HG02642 (cell line): Measurements from ENCODE around the gene FETUB.

Experiments
- ATAC-seq: cut with Tn5 transposase; IDR thresholded peaks from one replicate; pipeline ENCODE4 v1.9.1; 2021; ENCODE audit warnings: mild to moderate bottlenecking; ENCODE audit not compliant: unreplicated experiment, poor library complexity

Gene FETUB

GRCh38 chr3:186612721-186613636 is 27.2 kb upstream of the FETUB start, which contains the start of gene AHSG:
Gene AHSG (plus strand): TSS chr3:186613060. CDS start chr3:186613142, 82 bp downstream.
- no peak for ATAC-seq

GRCh38 chr3:186613637-186614265 is 26.4 kb upstream of the FETUB start:
- ATAC-seq = no peak

GRCh38 chr3:186614266-186614596 is 26.0 kb upstream of the FETUB start:
- no peak for ATAC-seq

- no peak for ATAC-seq
Observed at GRCh38 chr3:186614597-186615483, 25.4 kb upstream of the FETUB start.

GRCh38 chr3:186616299-186616617 is 23.9 kb upstream of the FETUB start:
- no peak for ATAC-seq

- peak; percentile 92 for ATAC-seq
Observed at GRCh38 chr3:186617036-186617946, 22.9 kb upstream of the FETUB start.

- no peak for ATAC-seq
Observed at GRCh38 chr3:186618318-186618938, 21.8 kb upstream of the FETUB start.

GRCh38 chr3:186619787-186620212 is 20.4 kb upstream of the FETUB start:
- no peak for ATAC-seq

GRCh38 chr3:186620213-186621092 is 19.7 kb upstream of the FETUB start:
- no peak for ATAC-seq

- ATAC-seq = no peak
Observed at GRCh38 chr3:186621894-186622650, 18.1 kb upstream of the FETUB start.

GRCh38 chr3:186622651-186623310 is 17.4 kb upstream of the FETUB start:
- ATAC-seq = no peak

GRCh38 chr3:186624598-186624997 is 15.6 kb upstream of the FETUB start:
- no peak for ATAC-seq

- ATAC-seq = no peak
Observed at GRCh38 chr3:186625600-186626042, 14.6 kb upstream of the FETUB start.

GRCh38 chr3:186626254-186626847 is 13.8 kb upstream of the FETUB start:
- no peak for ATAC-seq

GRCh38 chr3:186627852-186628414 is 12.3 kb upstream of the FETUB start:
- no peak for ATAC-seq

GRCh38 chr3:186628756-186629155 is 11.4 kb upstream of the FETUB start:
- ATAC-seq = no peak
